GM19468 (cell line): ENCODE results near the gene HOXB1.
"Not testable (repeated sequence)": the region's sequence is repeated elsewhere in the genome, so short reads cannot be mapped to it uniquely, and the experiment has no call there.

Source experiments
- ATAC-seq: cut with Tn5 transposase; IDR thresholded peaks from one replicate; pipeline ENCODE4 v1.9.1; 2021; ENCODE audit warnings: mild to moderate bottlenecking, moderate library complexity, moderate number of reproducible peaks; ENCODE audit not compliant: unreplicated experiment; ENCODE audit errors: extremely low read depth

HOXB1 gene

DNA sequence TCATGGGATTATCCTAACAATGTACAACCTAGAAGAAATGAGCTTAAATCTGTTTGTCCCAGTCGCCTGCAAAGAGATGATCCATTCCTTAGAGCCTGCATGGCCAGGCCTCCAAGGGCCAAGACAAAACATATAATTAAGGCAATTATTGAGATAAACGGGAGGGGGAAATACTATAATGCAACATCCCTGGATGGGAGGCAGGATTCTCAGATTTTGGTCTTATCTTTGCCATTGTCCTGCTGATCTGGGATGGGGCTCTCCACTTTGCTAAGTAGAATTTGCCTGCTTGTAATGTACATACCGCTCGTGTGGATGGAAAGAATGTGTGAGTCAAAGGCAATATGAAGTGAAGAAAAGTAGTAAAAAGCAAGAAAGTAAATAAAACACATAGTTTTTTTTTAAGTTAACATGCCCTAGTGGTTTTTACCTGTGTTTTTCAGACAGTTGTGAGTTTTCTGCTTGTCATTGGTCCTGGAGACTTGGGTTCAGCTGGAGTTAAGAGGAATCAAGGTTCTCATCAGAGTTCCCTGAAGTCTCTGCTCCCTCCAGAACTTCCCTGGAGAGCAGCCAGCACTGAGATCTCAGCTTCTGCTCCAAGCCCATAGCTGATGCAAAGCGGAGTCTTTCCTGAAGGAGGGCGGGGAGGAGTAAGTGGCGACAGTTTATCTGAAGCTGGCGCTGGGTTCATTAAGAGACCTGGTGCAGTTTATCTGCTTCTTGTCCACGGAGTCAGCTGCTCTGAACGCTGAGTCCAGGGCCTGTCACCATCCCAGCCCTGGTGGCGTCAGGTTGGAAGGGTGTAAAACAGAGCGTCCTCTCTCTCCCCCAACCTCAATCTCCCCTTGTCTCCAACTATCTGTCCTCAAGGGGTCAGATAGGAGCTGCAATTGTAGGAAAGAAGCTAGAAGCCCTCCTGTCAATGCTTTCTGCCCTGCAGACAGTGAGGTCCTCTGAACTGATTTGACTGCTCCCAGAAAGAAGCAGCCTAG lies 30.1 kb downstream of the HOXB1 start:
- no peak for ATAC-seq

DNA sequence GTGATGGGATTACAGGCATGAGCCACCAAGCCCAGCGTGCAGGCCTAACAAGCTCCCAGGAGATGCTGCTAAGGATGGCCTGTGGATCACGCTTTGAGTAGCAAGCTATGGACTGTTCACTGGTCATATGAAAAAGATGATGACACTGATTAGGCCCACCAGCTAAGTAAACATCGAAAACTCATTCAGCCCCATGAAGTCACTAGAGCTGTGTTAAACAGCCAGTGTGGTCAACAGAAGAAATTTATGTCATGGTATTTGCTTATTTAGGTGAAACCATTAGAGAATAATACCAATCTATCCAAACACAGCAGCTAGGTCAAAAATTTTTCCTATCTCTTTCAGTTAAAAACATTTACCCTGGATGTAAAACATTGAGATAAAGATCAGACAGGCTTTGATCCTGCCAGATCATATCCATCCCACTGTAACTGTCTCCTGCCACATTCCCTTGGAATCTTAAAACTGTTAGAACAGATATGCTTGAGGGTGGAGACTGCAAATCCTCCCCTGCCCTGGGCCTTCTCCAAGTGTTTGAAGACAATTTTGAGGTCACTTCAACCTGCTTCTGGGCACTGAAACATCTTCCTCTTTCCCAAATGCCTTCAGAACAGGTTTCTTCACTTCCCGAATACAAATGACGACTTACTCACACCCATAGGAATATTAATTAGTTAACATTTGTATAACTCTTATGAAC lies 30.9 kb downstream of the HOXB1 start:
- no peak for ATAC-seq

DNA sequence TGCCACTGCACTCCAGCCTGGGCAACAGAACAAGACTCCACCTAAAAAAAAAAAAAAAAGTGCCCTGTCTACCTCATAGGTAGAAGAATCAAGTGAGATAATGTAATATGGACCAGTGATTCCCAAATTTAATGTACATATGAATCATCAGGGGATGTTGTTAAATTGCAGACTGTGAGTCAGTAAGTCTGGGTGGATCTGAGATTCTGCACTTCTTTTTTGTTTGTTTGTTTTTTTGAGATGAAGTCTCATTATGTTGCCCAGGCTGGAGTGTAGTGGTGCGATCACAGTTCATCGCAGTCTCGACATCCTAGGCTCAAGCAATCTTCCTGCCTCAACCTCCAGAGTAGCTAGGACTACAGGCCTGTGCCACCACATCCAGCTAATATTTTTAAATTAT lies 31.6 kb downstream of the HOXB1 start:
- no peak for ATAC-seq

DNA sequence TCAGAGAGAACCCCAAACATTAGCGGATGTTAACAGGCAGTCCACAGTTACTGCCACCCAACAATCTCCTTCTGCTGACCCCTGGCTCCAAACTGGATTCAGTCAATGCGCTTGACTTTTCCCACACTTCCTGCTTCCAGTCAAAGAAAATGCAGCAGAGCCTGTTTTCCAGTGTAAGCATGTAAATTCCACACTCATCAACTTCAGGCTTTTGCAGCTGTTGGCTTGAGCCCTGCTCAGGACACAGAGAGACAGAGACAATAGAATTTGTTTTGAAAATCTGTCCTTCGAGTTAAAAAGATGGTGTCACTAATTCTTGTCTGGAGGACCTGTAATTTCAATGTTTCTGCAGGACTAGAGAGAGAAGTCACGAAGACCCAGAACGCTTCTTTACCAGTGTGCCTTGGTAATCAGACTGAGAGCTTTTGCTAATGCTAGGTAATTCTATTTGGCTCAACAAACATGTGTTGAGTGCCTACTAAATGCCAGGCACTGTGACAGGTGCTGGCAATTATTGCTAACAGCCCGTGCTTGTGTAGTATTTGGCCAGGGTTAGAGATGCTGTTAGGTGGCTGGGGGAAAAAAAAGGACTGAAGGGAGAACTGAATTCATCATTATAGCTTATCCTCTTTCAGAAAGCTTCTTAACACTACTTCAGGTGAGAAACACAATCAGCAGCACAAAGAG lies 32.5 kb downstream of the HOXB1 start:
- no peak for ATAC-seq

DNA sequence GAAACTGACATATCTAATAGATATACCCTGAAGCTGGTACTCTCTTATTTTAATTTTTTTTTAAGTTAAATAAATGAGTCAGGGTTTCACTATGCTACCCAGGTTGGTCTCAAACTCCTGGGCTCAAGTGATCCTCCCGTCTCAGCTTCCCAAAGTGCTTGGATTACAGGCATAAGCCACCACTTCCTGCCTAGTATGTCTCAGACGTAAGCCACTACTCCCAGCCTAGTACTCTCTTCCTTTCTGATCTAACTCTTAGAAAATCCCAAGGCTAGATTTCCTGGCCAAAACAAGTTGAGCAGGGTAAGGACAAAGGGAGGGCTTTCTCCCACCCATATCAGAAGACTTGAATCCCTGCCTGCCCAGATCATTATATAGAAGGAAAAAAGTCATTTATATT lies 33.7 kb downstream of the HOXB1 start:
- ATAC-seq: no peak

DNA sequence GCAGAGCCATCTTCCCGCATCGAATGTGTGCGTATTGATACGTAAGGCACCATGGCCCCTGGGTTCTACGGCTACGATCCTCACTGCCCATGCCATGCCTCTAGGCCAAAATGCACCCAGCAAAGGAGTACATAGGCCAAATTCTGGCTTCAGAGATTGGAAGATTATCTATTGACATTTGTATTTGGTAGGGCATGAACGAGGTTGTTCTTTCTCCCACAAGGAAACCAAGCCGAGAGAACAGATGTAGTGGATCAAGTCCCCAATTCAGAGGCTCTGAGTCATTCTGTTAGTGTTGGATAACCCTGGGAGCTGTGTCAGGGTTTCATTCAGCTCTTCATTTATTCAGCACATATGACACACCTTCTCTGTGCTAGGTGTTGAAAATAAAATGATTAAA lies 36.5 kb downstream of the HOXB1 start:
- no peak for ATAC-seq

DNA sequence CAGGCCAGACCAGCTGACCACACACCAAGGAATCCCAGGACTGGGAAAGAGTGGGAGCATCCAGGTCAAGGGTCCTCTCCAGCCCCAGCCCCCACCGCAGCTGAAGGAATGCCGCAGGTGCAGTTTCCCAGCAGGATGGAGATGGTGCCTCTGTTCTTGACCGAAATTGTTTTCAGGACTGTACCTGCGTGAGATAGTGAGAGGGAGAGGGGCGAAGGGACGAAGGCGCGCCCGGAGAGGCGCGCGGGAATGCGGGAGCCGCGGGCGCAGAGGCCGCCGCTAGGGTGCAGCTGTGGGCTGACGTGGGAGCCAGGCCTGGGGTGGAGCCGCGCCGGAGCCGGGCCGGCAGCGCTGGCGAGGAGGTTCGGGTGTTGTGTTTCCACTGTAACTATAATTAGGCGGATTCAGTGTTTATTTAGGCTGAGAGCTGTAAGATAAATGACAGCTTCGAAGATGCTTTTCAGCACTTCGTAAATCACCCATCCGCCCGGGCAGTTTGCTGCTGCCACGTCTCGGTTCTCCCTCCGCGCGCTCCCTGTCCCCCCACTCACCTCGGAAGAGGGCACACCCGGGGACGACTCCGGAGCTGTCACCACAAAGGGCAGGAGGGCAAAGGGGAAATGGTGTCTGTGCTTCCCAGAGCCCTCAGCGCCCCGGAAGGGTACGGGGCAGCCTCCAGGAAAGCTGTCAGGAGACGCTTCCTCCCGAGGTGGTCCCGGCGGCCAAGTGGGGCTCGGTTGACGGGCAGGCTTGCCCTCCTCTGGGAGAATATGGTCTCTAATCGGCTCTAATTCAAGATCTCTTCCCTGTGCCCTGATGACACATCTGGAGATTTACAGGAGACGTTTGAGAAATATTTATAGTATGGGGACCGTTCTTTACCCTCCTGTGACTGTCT lies 38.2 kb downstream of the HOXB1 start:
- no peak for ATAC-seq

DNA sequence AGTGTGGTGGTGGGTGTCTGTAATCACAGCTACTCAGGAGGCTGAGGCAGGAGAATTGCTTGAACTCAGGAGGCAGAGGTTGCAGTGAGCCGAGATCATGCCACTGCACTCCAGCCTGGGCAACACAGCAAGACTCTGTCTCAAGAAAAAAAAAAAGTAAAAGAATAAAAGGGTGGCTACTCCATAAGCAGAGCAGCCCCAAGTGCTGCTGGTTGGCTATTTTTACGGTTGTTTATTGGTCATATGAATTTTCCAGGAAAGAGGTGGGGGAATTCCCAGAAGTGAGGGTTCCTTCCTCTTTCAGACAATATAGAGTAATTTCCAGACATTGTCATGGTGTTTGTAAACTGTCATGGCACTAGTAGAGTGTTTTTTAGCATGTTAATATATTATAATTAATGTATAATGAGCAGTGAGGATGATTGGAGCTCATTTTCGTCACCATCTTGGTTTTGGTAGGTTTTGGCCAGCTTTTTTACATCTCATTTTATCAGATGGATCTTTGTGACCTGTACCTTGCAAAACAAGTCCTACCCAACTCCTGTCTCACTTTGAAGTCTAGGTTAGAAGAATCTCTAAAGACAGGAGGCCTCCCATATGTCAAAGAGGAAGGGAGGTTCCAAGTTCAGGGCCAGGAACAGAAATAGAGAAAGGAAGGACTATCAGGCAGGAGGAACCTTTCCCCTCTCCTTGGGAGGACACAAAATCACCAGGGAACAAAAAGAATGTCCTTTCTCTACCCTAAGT lies 39.1 kb downstream of the HOXB1 start:
- no peak for ATAC-seq

DNA sequence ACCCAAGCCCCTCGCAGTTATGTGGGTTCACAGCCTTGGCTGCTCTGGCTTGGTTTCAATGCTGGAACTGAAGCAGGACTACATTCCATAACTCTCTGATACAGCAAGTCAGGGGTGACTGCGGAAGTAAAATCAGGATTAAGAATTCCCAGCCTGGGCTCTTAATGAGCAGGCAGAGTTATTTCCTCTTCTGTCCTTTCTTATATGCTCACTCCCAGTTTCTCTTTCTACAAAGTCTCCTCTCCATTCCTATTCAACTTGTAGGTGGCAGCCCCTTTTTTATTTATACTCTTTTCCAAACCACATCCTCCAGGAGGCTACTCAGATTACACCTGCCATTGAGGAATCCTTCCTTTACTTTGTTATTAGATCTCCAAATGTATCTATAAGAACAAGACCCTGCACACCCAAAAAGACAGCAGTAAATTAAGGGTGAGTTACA lies 40.3 kb downstream of the HOXB1 start:
- no peak for ATAC-seq

DNA sequence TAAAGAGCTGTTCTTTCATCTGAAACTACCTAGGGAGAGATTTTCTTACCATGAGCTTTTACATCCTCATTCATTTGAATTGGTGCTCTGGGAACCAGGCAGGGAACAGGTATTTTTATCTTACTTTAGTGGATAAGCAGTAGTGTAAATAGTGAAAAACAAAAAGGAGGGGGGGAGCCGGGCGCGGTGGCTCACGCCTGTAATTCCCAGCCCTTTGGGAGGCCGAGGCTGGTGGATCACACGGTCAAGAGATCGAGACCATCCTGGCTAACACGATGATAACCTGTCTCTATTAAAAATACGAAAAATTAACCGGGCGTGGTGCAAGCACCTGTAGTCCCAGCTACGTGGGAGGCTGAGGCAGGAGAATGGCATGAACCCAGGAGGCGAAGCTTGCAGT lies 41.0 kb downstream of the HOXB1 start:
- no peak for ATAC-seq

DNA sequence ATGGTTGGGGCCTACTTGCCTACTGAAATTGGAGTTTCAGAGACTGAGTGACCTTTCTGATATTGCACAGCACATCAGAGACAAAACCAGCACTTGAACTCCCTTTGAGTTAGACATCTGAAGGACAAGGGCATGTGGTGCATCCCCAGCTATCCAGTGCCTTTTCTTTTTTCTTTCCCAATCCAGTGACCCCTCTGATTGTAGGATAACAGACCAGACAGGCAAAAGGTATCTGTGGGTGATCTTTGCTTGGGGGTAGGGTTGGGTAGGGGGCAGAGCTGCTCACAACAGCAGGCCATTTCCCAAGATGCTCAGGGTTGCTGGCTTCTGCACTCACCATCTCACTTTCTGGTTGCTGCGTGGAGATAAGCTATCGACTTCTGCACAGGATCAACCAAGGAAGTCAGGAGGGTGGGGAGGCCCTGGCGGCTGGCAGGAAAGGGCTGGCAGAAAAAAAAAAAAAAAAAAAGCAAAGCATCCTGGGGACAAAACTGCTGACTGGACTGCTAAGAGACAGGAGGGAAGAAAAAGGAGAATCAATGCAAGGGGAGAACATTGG lies 42.2 kb downstream of the HOXB1 start:
- no peak for ATAC-seq

DNA sequence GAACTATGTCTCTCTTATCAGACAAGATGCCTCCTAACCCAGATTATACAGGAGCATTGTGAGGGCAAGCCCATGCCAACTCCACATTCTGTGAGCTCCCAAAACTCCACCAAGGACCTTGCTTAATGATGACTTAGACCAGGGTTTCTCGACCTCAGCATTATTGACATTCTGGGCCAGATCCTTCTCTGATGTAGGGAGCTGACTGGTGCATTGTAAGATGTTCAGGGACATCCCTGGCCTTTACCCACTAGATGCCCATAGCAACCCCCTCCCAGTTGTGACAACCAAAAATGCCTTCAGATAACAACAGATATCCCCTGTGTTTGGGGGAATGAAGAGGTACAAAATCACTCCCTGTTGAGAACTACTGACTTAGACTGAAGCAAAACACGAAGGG lies 43.6 kb downstream of the HOXB1 start:
- ATAC-seq: no peak

DNA sequence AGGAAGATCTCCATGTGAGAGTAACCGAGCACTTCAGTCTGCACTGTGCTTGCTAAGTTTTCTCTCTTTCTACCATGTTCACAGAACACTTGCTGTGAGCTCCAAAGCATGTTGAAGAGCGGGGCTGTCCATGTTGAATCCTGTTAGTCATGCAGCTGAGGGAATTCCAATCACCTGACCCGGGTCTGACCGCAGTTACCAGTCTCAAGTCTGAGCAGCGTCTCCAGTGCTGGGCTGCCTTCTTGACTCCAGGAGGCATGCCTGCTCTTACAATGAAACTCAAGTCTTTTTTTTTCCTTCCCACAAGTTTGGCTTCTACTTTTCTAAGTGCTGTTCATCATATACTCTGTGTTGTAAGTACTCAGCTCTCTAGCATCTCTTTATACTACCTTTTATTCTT lies 44.3 kb downstream of the HOXB1 start:
- ATAC-seq: no peak

DNA sequence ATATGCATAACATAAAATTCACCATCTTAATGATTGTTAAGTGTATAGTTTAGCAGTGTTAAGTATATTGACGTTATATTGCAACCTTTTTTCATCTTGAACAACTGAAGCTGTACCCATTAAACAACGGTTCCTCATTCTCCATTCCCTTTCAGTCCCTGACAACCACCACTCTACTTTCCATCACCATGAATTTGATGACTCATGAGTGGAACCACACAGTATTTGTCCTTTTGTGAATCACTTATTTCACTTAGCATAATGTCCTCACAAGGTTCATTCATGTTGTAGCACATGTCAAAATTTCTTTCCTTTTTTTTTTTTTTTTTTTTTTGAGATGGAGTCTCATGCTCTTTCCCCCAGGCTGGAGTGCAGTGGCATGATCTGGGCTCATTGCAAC lies 46.0 kb downstream of the HOXB1 start:
- no peak for ATAC-seq

DNA sequence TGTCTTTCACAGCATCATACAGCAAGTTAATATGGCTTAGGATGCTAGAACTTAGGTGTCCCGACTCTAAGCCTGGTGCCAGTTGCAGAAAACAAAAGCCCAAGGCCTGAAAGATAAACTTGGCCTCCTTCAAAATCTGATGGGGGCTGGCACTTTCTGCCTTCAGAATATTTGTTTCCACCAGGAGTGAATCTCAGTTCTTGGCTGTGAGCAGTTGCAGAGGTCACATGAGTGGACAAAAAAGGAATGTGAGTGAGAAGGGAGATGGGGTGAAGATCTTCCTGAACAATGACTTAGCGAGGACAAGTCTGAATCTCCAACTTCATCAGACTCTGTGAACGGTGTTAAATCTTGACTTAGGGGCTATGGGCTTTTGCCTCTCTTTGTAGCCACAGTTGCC lies 46.6 kb downstream of the HOXB1 start:
- no peak for ATAC-seq

DNA sequence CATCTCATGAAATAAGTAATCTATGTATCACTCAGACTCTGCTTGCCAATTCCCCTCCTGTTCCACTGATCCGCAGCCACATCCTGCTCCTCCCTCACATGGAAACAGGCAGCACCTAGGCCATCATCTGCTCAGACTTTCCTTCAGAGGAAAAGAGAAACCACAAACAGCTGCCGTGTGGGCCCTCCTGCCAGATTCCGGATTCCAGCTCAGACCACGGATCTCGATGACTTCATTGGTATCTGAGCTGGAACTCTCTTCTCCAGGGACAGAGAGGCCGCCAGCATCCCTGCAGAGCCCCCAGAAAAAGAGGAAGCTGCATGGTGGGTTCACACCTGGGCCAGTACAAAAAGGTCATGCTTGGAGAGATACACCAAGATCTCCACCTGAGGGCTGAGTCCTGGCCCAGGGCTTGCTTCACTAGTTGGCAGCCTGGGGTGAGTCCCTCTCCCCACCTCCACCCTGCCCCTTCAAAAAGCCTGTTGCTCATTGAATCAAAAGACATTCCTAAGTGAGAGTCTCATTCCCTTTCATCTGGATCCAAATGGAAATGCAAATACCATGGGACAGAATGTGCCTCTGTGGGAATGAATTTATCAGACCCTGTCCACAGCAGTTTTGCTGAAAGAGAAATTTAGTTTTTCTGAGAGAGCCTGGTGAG lies 47.2 kb downstream of the HOXB1 start:
- no peak for ATAC-seq

DNA sequence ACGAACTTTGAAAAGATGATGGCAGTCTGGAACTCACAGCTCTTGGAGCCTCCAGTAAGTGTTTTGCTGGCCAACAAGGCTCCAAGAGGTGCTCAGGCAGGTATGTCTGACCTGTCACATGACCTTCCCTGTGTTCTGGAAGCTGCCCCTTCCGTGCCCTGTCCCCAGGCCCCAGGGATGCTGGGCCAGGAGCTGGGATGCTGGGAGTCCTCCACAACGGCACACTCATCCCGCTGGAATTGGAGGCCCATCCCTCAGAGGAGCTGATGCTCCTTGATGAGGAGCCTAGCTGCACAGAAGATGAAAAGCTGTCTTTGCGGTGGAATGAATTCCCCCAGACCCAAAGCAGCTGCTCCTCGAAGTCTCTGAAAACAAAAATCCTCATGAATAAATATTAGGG lies 47.8 kb downstream of the HOXB1 start:
- ATAC-seq: no peak

DNA sequence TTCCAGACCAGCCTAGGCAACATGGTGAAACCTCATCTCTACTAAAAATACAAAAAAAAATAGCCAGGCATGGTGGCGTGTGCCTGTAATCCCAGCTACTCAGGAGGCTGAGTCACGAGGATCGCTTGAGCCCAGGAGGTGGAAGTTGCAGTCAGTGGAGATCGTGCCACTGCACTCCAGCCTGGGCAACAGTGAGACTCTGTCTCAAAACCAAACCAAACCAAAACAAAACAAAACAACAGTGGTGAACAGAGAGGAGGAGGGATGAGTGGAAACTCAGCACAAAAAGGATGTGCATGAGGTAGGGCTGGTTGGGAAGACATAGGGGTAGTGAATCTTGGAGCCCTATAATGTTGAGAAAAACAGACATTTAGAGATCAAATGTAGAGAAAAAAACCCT lies 48.5 kb downstream of the HOXB1 start:
- ATAC-seq: not testable (repeated sequence)
